SH-SY5Y (cell line): ENCODE data around the gene ALAD.

Source experiments
- GATA2 ChIP-seq: IDR thresholded peaks from 2 replicates; pipeline ENCODE4 v1.6.1; 2011; ENCODE audit warnings: mild to moderate bottlenecking, low read depth, low read length
- GATA3 ChIP-seq: IDR thresholded peaks from 2 replicates; pipeline ENCODE4 v1.6.1; 2011; ENCODE audit warnings: low read depth, mild to moderate bottlenecking, low read length, moderate library complexity

ALAD gene

GRCh38 chr9:113401027-113401792, at the start of gene ALAD:
Gene ALAD (minus strand): TSS chr9:113401284. CDS start chr9:113393559, 7,725 bp downstream.
- TF ChIP-seq GATA2 (no peak; the same call in 1 of the 2 replicates), GATA3 (no peak)

- no peak for TF ChIP-seq GATA2
- TF ChIP-seq GATA3 = no peak
Measured at GRCh38 chr9:113449376-113449775, 48.3 kb upstream of the ALAD start.

DNA sequence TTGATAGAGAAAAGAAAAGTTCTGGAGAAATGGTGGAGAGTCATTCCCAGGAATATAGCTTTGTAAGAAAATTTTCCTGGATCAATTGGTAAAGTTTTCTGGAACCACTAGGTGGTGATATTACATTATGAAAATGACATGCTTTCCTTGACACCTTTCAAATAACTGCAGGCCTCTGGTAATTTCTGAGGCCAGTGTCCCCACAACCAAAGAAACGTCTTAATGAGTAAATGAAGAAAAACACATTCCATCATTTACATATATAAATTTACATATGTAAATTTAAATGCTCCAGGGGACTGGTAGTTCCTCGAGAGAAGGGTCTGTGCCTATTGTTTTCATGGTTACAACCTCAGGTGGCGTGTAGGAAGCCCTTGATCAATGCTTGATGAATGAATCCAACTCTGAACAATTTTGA, 45.2 kb upstream of the ALAD start:
- TF ChIP-seq GATA2 (no peak), GATA3 (no peak)

GRCh38 chr9:113444736-113445135, 43.7 kb upstream of the ALAD start:
- TF ChIP-seq GATA2 (no peak), GATA3 (no peak)

DNA sequence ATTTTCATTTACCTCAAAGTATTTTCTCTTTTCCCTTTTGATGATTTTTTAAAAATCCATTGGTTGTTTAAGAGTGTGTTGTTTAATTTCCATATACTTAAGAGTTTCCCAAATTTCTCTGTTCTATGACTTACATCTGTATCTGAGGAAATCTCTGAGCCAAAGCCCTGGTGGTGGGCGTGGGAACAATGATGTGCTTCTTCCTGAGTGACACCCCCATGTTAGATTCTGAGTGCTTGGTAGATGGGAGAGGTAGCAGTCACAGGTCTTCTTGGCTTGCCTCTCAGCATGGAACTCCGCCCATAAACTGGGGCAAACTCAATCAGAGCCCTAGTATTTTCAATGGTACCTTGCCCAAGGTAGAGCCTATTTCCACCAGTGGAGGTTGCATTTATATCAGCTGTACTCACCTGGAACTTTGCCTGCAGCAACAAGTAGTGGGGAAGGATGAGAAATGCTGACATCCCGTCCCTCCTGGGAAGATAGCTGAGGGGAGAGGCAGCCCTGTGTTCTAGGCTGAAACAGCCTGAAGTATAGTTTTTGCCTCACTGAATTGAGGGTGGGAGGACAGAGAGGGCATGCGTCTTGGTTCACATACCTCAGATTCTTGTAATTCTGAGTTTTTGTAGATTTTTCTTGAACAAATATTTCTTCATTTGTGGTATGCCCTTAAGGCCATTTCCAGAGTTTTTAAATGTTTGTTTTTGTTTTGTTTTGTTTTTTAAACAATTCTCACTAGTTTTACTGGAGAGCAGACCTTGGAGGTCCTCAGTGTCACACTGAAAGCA, 35.8 kb upstream of the ALAD start:
- TF ChIP-seq GATA3 (no peak), GATA2 (no peak)

DNA sequence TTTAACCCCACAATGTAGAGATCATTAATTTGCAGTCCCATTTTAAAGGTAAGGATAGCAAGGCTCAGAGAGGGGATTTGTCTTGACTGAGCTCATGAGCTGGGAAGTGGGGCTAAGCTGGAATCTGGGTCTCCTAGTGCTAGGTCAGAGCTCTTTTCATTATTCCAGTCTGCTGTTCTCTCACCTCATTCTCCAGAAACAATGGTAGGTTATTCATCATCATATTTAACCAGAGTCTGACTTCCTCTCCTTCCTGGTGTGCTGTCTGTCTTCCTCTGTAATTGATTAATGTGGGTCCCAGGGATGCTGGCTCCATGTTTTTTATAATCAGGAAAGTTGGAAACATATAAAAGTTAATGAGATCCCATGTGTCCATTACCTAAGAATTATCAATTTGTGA, 30.1 kb upstream of the ALAD start:
- TF ChIP-seq GATA2 (no peak), GATA3 (no peak)

- TF ChIP-seq GATA2 (no peak), GATA3 (no peak)
Measured at GRCh38 chr9:113428062-113428615, 27.1 kb upstream of the ALAD start.

DNA sequence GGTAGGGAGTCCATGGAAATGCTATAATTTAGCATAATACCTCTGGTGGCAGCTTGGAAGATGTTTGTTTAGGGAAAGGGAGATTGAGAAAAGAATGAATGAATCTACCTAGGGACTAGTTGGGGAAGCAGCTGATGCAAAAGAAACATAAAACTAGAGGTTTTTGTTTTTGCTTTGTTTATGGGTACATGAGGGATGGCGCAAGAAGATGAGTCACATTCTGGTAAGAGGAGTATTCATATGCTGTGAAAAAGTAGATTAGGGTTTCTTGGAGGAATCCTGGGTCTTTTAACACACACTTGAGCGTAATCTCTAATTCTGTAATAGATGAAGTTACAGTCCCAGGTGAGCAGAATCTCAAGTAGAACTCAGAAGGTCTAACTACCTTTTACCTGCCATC, 26.5 kb upstream of the ALAD start:
- no peak for TF ChIP-seq GATA3

GRCh38 chr9:113426701-113427100, 25.6 kb upstream of the ALAD start:
- no peak for TF ChIP-seq GATA3
- no peak for TF ChIP-seq GATA2

GRCh38 chr9:113425072-113425471, 24.0 kb upstream of the ALAD start:
- TF ChIP-seq GATA2 = no peak
- no peak for TF ChIP-seq GATA3

GRCh38 chr9:113421726-113422125, 20.6 kb upstream of the ALAD start:
- TF ChIP-seq GATA2 (no peak), GATA3 (no peak)

DNA sequence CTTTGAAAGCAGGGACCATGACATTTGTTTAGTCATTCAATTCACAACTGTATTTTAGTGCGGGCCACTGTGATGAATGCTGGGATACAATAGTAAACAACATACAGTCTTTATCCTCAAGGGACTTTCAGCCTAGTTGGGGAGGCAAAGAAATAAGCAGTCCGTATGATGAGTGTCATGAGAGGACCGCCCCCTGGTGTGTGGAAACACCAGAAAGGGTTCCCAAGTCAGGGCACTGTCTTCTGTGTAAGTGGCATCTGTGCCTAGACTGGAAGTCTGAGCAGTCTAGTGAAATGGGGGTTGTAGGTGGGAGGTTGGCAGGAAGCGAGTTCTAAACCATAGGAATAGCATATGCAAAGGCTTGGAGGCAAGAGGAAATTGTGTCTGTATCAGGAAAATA, 16.3 kb upstream of the ALAD start:
- TF ChIP-seq GATA2 = no peak
- TF ChIP-seq GATA3 = no peak

GRCh38 chr9:113416149-113416721, 15.2 kb upstream of the ALAD start:
- TF ChIP-seq GATA3 (no peak), GATA2 (no peak)

- no peak; the same call in 1 of the 2 replicates for TF ChIP-seq GATA2
- no peak for TF ChIP-seq GATA3
Measured at GRCh38 chr9:113410207-113410864, 9.3 kb upstream of the ALAD start, which contains the start of the genes C9orf43 and POLE3. Gene C9orf43 (plus strand): TSS chr9:113410747. CDS start chr9:113413494, 2,747 bp downstream. Gene POLE3 (minus strand): TSS chr9:113410675. CDS start chr9:113410293, 382 bp downstream.
